GM19239 (cell line): ENCODE data around the gene ELP2.
"Not testable (repeated sequence)": the region's sequence is repeated elsewhere in the genome, so short reads cannot be mapped to it uniquely, and the experiment has no call there.

ENCODE experiments used
- DNase-seq: peaks from one replicate; pipeline ENCODE4 v3.0.0; 2011; ENCODE audit warnings: low spot score; ENCODE audit not compliant: insufficient read length
- FAIRE-seq: peaks from 2 replicates; lab custom pipeline; 2011; peaks lifted over from hg19 to GRCh38; lab: Jason Lieb, UNC

Gene ELP2

GRCh38 chr18:36155851-36156757 lies 26.4 kb downstream of the ELP2 start:
- FAIRE-seq (no peak), DNase-seq (no peak)

- FAIRE-seq, result no peak
- DNase-seq, result no peak
These were observed 27.7 kb downstream of the ELP2 start for GRCh38 chr18:36157441-36157840.

GRCh38 chr18:36158266-36158867 lies 28.7 kb downstream of the ELP2 start:
- FAIRE-seq (peak; percentile 18), DNase-seq (no peak)

- FAIRE-seq (no peak), DNase-seq (no peak)
These were observed 31.3 kb downstream of the ELP2 start for GRCh38 chr18:36160959-36161371.

GRCh38 chr18:36162981-36163380 lies 33.3 kb downstream of the ELP2 start:
- no peak for FAIRE-seq

GRCh38 chr18:36167692-36168218 lies 38.1 kb downstream of the ELP2 start:
- FAIRE-seq (no peak), DNase-seq (no peak)

More at GRCh38 chr18:36162981-36163380, 33.3 kb downstream of the ELP2 start:
- no peak for DNase-seq

GRCh38 chr18:36168296-36168695 lies 38.6 kb downstream of the ELP2 start:
- DNase-seq, FAIRE-seq: not testable (repeated sequence)

- DNase-seq (no peak), FAIRE-seq (no peak)
These were observed 40.2 kb downstream of the ELP2 start for GRCh38 chr18:36169938-36170337.

GRCh38 chr18:36175481-36175880 lies 45.8 kb downstream of the ELP2 start:
- DNase-seq, result no peak
- no peak for FAIRE-seq

- FAIRE-seq (no peak), DNase-seq (no peak)
These were observed 46.5 kb downstream of the ELP2 start for GRCh38 chr18:36176177-36176584.

- no peak for FAIRE-seq
- no peak for DNase-seq
These were observed 47.0 kb downstream of the ELP2 start for GRCh38 chr18:36176711-36177110.

- FAIRE-seq (no peak), DNase-seq (no peak)
These were observed 48.2 kb downstream of the ELP2 start for GRCh38 chr18:36177913-36178312.

GRCh38 chr18:36179562-36180355 lies 50.1 kb downstream of the ELP2 start:
- no peak for FAIRE-seq

GRCh38 chr18:36181441-36181840 lies 51.7 kb downstream of the ELP2 start:
- FAIRE-seq (no peak), DNase-seq (no peak)

More at GRCh38 chr18:36179562-36180355, 50.1 kb downstream of the ELP2 start:
- no peak for DNase-seq

GRCh38 chr18:36181898-36182506 lies 52.3 kb downstream of the ELP2 start:
- DNase-seq, result no peak
- FAIRE-seq, result no peak

GRCh38 chr18:36183033-36183432 lies 53.3 kb downstream of the ELP2 start:
- FAIRE-seq (no peak), DNase-seq (no peak)

- FAIRE-seq (no peak), DNase-seq (no peak)
These were observed 54.3 kb downstream of the ELP2 start for GRCh38 chr18:36183987-36184386.

GRCh38 chr18:36185157-36185556 lies 55.5 kb downstream of the ELP2 start:
- FAIRE-seq, result no peak
- DNase-seq, result no peak

- FAIRE-seq, result no peak
These were observed 56.3 kb downstream of the ELP2 start for GRCh38 chr18:36185901-36186460.

More at GRCh38 chr18:36185901-36186460, 56.3 kb downstream of the ELP2 start:
- DNase-seq, result no peak
